Activated CD4-positive, alpha-beta T cell treated with anti-CD3 and anti-CD28 coated beads, Interleukin-2, amount 50 U/mL, for 16 hours (primary cell): ENCODE data around the gene CBFB.
"Not testable (repeated sequence)": the region's sequence is repeated elsewhere in the genome, so short reads cannot be mapped to it uniquely, and the experiment has no call there.

ENCODE experiments used
- DNase-seq: peaks from one replicate; pipeline ENCODE4 v3.0.0-alpha.2; 2020

CBFB gene

DNA sequence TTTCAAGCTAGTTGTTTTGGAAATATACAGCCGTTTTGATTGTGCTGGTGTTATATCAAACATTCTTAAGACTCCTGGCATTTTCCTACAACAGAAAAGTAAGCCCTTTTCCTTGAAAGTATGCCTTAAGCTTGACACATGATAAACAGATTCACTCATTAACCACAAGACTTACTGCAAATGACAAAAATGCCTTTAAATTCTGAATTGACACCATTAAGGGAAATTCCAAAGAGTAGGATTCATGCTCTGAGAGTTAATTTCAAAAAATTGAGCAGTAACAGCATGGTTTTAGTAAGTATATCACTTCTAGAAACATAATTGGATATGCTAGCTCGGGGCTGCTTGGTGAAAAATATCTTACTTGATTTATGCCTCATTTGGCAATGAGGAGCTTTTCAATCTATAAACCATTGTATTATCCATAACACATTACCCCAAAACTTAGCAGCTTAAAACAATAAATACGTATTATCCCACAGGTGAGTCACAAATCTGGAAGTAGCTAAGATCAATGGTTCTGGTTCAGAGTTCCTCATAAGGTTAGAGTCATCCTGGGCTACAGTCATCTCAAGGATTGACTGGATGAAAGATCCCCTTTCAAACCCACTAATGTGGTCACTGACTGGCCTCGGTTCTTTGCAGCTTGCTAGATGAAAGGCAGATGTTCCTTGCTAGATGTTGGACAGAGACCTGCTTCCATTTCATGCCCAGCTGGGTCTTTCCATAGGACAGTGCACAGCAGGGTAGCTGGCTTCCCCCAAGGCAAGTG, 72.5 kb downstream of the CBFB start:
- peak; percentile 39 for DNase-seq

DNA sequence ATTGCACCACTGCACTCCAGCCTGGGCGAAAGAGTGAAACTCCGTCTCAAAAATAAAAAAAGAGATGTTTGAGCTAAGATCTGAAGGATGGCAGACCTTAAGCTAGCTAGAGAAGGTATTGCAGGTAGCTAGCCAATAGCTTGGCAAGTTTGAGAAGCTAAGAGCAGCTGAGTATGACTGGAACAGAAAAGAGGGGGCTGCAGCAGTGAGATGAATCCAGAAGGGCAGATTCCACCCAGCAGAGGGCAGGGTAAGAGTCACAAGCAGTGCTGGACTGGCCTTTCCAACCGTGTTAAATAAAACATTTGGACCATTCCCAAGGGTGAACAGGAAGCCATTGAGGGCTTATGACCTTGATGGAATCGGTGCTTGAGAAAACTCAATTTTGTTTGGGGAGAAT, 75.1 kb downstream of the CBFB start:
- DNase-seq, result no peak

DNA sequence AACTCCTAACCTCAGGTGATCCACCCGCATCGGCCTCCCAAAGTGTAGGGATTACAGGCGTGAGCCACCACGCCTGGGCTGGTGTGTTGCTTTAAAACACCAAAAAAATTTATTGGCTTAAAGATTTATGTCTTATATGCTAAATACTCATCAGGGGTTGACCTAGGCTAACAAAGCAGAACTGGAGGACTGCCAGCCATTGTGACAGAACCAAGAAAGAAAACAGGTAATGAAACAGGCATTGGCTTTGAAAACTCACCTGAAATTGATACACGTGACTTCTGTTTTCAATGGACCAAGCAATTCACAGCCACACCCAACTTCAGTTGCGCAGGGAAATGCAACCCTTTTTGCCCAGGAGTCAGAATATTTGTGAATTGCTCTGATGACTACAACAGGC, 75.9 kb downstream of the CBFB start:
- no peak for DNase-seq

DNA sequence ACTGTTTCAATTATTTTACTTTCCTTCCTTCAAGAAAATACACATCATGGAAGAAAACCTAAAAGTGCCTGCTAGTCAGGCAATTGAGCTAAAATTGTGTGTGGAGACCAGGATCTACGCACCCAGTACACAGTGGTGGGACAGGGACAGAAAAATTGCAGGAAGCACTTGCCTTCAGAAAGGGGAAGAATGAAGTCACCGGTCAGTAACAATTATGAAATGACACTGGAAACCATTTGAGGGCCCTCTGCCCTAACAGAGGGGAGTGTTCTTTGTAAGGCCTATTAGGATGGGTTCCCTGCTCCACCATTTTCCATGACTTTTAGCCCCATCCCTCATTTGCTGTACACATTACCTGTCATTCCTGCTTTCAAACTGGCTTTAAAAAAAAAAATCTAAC, 76.3 kb downstream of the CBFB start:
- DNase-seq, result no peak

DNA sequence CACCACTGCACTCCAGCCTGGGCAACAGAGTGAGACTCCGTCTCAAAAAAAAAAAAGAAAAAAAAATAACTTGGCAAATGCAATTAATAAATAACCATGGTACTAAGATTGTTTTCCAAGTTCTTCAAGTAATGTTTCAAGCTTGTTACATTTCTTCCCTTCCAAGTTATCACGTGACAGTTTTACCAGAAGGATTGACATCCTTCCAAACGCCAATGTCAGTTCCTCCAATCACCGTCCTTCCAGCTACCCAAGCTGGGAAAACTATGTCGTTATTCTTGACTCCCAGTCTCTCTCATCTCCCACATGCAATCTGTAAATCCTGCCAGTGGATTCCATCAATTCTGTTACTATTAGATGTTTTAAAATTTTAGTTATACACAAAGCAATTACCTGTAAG, 76.9 kb downstream of the CBFB start:
- DNase-seq, result no peak

DNA sequence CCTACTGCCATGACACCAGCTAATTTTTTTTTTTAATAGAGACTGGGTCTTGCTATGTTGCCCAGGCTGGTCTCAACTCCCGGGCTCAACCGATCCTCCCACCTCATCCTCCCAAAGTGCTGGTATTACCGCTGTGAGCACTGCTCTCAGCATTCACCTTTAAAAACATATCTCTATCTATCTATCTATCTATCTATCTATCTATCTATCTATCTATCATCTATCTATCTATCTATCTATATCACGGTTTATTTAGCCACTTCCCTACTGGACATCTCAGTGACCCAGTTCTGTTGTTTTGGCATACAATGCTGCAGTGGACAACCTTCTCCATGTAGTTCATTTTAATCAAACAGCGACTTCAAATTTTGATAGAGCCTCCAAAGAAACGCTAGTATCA, 79.5 kb downstream of the CBFB start:
- no peak for DNase-seq

DNA sequence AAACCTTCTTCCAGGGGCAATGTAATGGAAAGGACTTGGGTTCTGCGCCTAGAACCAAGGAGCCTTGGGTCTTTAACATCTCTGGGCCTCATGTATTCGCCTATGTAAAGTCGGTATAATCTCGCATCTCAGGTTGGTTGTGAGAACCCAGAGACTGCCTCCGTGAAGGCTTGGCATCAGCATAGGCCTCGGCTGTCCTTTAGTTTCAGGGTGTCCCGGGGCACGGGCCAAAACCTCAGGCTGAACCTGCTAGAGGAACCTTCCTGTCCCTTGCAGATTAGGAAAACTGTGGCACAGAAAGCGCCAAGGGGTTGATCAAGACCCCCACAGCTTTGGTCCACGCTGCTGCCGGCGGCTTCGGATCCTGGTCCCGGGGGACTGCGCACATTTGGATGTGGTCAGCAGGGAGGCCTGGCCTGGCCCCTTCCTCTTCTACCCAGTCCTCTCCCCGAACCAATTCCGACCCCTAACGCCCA, 80.0 kb downstream of the CBFB start:
- no peak for DNase-seq

DNA sequence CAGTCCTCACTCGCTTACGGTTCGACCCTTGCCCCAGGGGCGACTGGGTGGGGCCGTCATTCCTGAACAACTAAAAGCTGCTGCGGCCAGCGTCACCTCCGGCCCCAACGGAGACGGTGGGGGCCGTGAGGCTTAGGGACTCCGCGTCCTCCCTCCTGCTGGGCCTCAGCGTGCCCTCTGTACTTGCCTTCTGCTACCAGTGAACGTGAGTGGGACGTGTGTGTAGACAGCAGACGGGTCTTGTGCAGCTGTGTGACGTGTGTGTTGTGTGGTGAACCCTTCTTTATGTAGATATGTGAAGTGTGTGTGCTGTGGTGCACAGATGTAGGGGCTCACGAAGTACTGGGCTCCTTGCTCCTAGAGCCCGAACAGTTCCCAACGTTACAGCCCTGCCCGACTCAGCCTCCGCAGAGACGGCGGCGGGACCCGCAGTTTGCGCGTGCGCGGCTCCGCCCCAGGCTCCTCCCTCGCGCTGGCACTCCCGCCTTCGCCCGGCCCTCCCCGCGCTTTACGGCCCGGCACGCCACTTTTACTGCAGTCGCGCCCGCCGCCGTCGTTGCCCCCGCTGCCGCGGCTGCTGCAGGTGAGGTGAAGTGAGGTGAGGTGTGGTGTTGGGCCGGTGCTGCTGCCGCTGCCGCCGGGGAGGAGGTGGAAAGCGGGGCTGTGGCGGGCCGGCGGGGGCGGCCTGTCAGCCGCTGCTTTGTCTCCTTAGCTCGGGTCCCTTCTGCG, 80.6 kb downstream of the CBFB start, which contains the start of gene PHAF1:
Gene PHAF1 (plus strand): TSS at position 535 of the 729 bp plus-strand sequence. CDS start 235 bp downstream, outside the sequence.
- peak; percentile 96 for DNase-seq

DNA sequence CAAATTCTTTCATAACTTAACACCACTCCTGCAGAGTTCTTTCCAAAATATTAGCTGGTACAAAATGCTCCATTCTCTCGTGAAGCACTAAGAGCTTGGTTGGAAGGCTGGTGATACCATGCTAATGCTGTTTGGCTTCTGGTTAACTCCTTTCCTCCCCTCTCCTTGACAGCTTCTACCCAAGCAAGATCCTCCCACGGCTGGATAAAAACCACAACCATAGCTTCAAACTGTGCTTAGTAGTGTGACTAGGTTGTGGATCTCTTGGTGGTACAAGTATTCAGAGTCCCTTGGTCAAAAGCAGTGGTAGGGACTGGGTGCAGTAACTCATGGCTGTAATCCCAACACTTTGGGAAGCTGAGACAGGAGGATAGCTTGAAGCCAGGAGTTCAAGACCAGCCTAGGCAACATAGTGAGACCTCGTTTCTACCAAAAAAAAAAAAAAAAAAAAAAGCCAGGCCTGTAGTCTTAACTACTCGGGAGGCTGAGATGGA, 83.0 kb downstream of the CBFB start:
- no peak for DNase-seq

DNA sequence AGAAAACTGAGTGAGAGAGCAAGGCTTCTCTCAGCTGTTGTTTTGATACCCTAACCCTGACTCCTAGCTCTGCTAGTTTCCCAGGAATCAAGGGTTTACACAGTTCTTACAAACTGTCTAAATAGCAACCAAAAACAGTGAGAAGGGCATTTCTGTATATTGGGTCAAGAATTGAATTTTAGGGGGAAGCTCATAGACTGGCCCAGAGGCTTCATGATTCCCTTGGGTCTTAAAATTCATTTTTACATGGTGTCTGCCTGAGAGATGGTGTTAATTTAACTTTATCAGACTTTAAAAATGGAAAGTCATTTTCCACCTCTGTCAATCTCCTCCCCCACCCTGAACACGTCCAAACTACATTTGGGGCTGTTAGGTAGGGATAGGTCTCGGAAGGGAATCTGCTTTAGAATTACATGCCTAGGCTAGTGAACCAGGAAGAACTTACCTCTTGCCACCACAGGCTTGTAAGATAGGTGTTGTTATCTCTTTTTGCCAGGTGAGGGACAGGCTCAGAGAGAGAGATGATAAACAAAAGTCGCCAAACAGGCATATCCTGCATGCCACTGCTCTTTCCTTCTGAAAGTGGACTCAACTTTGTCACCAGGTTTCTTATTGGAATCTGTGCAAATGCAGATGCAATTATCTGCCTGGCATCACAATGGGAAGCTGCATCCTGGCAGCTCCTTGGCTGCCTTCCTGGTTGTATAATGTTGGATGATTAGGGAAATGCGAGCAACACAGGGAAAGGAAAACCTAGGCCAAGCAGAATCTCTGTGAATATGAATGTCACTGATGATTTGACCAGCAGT, 83.8 kb downstream of the CBFB start:
- no peak for DNase-seq

DNA sequence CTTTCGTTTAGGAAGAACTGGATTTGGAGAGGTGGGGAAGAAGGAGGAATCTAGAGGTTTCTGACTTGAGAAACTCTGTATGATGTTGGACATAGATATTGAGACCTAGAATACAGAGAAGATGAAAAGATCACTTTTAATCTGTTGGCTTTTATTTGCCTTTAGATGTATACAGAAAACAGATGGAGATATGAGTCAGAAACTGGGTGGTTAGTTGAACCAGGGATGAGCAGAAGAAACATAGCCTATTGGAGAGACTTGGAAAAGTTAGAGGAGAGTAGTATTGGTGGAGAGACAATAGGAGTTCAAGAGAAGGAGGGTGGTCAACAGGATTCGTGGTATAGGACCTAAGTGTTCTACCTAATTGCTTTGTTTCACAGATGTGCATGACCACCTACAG, 85.8 kb downstream of the CBFB start:
- no peak for DNase-seq

DNA sequence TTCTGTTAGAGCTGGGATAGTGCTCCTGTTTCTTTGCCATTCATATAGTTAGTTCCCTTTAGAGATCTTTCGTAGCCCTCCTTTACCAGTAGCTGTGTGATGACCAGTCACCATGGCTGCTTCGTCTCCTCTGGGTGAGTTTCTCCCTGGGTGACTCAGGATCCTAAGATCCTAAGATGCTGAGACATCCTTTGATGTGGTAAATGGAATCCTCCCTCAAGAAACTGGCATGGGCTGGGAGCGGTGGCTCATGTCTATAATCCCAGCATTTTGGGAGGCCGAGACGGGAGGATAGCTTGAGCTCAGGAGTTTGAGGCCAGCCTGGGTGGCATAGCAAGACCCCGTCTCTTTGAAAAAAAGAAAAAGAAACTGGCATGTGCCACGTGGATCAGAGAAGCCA, 86.7 kb downstream of the CBFB start:
- DNase-seq, result no peak

DNA sequence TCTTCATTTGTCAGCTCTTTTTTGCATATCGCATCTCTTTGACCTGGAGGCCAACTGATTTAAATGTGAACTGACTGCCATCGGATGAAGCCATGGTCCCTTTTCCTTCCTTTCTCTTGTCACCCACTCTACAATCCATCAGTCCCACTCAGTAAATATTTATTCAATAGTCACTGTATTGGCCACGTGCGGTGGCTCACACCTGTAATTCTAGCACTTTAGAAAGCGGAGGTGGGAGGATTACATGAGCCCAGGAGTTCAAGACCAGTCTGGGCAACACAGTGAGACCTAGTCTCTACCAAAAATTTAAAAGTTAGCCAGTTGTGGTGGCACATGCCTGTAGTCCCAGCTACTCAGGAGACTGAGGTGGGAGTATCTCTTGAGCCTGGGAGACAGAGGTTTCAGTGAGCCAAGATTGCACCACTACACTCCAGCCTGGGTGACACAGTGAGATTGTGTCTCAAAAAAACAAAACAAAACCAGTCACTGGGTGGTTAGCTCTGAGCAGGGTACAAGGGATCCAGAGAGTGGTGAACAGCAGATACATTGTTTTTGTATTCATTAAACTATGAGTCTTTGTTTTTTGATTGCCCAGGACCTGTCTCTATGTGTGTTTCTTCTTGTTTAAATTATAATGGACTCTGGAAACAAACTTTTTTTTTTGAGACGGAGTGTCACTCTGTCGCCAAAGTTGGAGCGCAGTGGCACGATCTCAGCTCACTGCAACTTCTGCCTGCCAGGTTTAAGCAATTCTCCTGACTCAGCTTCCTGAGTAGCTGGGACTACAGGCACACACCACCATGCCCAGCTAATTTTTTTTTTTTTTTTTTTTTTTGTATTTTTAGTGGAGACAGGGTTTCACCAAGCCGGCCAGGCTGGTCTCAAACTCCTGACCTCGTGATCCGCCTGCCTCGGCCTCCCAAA, 87.7 kb downstream of the CBFB start:
- DNase-seq, result no peak

DNA sequence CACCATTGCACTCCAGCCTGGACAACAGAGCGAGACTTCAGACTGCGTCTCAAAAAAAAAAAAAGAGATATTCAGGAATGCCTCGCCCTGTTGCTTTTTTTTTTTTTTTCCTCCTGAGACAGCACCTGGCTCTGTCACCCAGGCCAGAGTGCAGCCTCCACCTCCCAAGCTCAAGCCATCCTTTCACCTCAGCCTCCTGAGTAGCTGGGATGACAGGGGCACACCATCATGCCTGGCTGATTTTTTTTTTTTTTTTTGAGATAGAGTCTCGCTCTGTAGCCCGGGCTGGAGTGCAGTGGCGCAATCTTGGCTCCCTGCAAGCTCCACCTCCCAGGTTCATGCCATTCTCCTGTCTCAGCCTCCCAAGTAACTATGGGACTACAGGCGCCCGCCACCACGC, 88.8 kb downstream of the CBFB start:
- DNase-seq, result no peak

DNA sequence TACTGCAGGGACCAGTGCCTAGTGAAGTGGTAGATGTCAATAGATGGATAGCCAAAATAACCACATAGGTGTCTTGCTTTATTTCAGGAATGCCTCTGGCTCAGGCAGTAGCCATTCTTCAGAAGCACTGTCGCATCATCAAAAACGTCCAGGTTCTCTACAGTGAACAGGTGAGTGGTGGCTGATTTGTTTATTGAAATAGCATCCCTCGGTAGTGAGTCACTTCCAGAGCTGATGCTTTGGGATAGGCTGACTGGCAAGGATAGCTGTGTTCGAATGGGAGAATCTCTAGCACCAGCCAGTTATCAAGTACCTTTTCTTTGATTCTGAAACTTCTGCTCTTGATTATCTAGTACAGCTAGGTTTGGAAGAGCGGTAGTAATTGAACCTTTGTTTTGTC, 91.1 kb downstream of the CBFB start:
- no peak for DNase-seq

DNA sequence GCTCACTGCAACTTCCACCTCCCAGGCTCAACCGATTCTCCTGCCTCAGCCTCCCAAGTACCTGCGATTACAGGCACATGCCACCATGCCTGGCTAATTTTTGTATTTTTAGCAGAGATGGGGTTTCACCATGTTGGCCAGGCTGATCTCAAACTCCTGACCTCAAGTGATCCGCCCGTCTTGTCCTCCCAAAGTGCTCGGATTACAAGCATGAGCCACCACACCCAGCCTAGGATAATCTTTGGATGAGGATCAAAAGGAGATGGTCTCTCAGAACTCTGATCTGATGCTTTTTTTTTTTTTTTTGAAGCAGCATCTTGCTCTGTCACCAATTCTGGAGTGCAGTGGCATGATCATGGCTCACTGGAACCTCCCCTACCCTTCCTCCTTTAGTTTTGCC, 93.8 kb downstream of the CBFB start:
- DNase-seq, result not testable (repeated sequence)

DNA sequence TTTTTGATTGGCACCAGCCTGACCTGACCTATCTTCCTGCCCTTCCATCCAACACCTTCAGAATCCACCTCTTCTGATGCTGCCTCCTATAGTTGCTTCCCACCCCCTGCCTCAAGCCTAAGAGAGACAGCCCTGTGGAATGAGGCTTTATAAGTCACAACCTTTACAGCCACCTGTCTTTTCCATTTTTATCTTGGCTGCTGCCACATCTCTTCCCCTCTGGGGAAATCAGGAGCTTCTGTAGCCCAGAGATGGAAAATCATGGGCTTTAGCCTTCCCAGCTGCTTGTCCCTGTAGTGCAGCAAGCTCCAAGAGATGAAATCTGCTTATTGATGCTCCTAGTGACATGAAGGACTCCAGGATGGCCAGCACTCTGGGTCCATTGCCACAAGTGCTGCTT, 99.5 kb downstream of the CBFB start:
- no peak for DNase-seq

DNA sequence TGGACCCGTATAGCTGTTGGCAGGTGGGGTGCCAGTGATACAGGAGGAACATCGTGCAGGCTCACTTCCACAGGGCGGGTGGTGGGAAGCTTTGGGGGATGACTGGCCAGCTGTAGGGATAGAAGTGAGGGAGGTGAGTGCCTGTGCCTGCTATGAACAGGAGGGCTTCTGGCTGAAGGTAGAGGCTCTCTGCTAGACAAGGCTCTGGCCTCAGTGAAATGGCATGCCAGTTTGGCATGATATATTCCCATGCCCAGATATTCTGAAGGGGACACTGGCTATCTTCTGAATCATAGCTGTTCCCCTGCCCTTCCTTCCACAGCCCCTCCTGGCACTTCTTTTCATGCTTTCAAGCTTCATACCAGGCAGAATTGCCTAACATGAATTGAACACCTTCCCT, 99.9 kb downstream of the CBFB start:
- no peak for DNase-seq

DNA sequence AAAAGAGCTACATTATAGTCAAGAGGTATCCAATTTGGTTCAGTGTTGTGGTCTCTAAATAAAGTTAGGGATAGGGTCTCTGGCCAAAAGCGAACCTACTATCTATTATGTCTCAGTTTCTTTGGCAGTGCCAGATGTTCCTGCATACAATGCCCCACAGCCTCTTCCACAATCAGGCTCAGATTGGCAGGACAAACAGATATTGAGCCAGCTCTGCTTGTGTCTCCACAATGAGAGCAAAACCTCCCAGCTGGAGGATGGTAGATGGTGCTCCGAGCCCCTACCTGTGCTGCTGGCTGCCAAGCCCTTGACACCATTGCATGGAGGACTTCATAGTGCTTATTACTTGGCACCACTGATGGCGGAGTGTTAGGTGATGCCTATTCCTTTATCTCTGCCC, 100.5 kb downstream of the CBFB start:
- DNase-seq, result no peak

DNA sequence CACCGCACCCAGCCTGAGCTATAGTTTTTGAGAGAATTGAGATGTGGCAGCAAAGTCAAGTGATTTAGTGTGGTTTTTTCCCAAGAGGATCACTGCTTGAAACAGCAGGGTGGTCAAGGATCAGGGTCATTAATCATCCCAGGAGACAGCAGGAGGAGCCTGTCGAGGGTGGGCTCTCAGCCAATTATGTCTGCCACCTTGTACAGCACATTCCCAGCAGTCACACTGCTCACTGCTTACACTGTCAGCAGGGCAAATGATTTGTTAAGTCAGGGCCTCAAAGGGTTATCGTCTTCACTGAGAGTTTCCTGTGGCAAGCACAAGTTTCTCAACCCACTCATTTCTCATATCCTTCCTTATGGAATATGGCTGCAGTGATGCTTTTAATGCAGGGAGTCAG, 108.7 kb downstream of the CBFB start:
- DNase-seq, result no peak

DNA sequence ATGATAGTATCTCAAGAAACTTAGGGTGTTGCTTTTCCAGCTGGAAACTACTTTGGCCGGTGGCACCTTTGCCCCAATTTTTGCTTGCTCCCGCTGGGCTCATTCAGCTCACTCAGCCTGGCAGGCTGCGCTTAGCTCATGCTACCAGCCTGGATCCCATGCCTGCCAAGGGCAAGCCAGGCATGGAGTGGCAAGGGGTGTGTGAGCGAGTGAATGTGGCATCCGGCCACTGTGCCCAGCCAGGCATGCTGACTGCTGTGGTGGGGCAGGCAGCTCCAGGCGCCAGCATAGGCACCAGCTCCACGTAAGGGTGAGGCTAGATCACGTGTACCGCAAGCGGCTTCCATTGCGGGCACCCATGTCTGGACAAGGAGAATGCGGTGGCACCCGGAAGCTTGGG, 112.4 kb downstream of the CBFB start:
- no peak for DNase-seq

DNA sequence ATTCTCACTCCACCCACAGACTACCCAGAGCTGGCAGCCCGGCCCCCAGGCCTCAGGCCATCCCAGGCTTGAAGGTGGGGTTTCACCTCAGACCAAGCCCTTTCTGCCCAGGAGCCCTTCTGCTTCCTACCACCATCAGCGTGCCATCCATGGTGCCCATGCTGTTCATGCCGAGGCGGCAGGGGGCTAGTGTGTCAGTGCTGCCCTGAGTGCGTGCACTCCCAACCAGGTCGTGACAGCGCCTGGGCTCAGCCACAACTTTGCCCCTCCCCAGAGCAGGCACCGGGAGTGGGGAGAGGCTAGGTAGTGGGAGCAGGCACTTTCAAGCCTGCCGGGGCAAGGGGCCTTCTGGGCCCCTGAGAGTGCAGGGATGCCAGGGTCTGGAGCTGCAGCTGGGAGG, 113.4 kb downstream of the CBFB start:
- no peak for DNase-seq
